ENCODE measurements around the gene CER1.

CER1 gene

GRCh38 chr9:14748373-14748772, 25.8 kb upstream of the CER1 start:
- no peak overlapping the region for H3K9ac ChIP-seq (ENCODE audit: low read length)
- no peaks in the 10 kb centered on the region for H3F3A ChIP-seq (ENCODE audit: insufficient read depth, low read length)
- H3K27ac ChIP-seq (ENCODE audit: low read depth, low read length, poor library complexity, severe bottlenecking): no peak overlapping the region
- H3K27me3 ChIP-seq (ENCODE audit: insufficient read depth, low read length): no peaks in the 10 kb centered on the region
- H4K20me1 ChIP-seq (ENCODE audit: insufficient read depth, low read length): no peaks in the 10 kb centered on the region
- H3K4me1 ChIP-seq (ENCODE audit: insufficient read depth, low read length, severe bottlenecking): no peaks in the 10 kb centered on the region
- no peaks in the 10 kb centered on the region for H3K9me2 ChIP-seq (ENCODE audit: low read depth, low read length)
- H3K4me3 ChIP-seq (ENCODE audit: low read depth, low read length, poor library complexity, severe bottlenecking): no peak overlapping the region
- TF ChIP-seq, protein P1, sequence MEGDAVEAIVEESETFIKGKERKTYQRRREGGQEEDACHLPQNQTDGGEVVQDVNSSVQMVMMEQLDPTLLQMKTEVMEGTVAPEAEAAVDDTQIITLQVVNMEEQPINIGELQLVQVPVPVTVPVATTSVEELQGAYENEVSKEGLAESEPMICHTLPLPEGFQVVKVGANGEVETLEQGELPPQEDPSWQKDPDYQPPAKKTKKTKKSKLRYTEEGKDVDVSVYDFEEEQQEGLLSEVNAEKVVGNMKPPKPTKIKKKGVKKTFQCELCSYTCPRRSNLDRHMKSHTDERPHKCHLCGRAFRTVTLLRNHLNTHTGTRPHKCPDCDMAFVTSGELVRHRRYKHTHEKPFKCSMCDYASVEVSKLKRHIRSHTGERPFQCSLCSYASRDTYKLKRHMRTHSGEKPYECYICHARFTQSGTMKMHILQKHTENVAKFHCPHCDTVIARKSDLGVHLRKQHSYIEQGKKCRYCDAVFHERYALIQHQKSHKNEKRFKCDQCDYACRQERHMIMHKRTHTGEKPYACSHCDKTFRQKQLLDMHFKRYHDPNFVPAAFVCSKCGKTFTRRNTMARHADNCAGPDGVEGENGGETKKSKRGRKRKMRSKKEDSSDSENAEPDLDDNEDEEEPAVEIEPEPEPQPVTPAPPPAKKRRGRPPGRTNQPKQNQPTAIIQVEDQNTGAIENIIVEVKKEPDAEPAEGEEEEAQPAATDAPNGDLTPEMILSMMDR (IDR thresholded peaks at IDR 0.05; ENCODE audit: low read length): no peak
- no peak for TF ChIP-seq EZH2 (IDR thresholded peaks at IDR 0.05; ENCODE audit: borderline replicate concordance, low read length)
- H3K4me2 ChIP-seq (ENCODE audit: low read length): no peak overlapping the region
- no peaks in the 10 kb centered on the region for H3K9me3 ChIP-seq (ENCODE audit: low read length)
- no peaks in the 10 kb centered on the region for H3K79me2 ChIP-seq (ENCODE audit: insufficient read depth, low read length)
- no peaks in the 10 kb centered on the region for H3K36me3 ChIP-seq (ENCODE audit: insufficient read depth, low read length)
- no peak overlapping the region for H2AFZ ChIP-seq (ENCODE audit: low read length)

DNA sequence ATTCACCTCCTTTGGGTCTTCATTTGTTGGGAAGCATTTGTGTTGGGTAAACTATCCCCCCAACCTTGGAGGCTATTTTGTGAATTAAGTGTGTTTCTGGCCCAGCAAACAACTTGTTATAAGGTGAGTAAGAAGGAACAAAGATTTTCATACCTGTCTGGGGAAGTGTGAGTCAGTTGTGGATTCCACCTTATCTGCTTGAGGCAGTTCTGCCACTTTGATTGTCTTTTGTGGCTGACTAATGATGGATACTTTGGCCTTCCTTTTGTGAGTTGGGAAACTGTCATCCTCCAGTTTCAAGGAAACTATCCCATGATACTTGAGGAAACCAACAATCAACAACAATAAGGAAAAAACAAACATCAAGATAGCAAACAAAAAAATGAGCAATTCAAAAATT, 24.6 kb upstream of the CER1 start:
- no peaks in the 10 kb centered on the region for H3K36me3 ChIP-seq (ENCODE audit: insufficient read depth, low read length)
- H3K79me2 ChIP-seq (ENCODE audit: insufficient read depth, low read length): no peaks in the 10 kb centered on the region
- H3K9ac ChIP-seq (ENCODE audit: low read length): no peak overlapping the region
- H3F3A ChIP-seq (ENCODE audit: insufficient read depth, low read length): no peaks in the 10 kb centered on the region
- no peaks in the 10 kb centered on the region for H4K20me1 ChIP-seq (ENCODE audit: insufficient read depth, low read length)
- H3K27ac ChIP-seq (ENCODE audit: low read depth, low read length, poor library complexity, severe bottlenecking): no peak overlapping the region
- no peaks in the 10 kb centered on the region for H3K9me3 ChIP-seq (ENCODE audit: low read length)
- no peaks in the 10 kb centered on the region for H3K9me2 ChIP-seq (ENCODE audit: low read depth, low read length)
- no peak overlapping the region for H3K4me3 ChIP-seq (ENCODE audit: low read depth, low read length, poor library complexity, severe bottlenecking)
- no peaks in the 10 kb centered on the region for H3K4me1 ChIP-seq (ENCODE audit: insufficient read depth, low read length, severe bottlenecking)
- TF ChIP-seq, protein P1 (IDR thresholded peaks at IDR 0.05; ENCODE audit: low read length): no peak
- TF ChIP-seq EZH2 (IDR thresholded peaks at IDR 0.05; ENCODE audit: borderline replicate concordance, low read length): no peak
- H2AFZ ChIP-seq (ENCODE audit: low read length): no peak overlapping the region
- no peaks in the 10 kb centered on the region for H3K27me3 ChIP-seq (ENCODE audit: insufficient read depth, low read length)
- H3K4me2 ChIP-seq (ENCODE audit: low read length): no peak overlapping the region

DNA sequence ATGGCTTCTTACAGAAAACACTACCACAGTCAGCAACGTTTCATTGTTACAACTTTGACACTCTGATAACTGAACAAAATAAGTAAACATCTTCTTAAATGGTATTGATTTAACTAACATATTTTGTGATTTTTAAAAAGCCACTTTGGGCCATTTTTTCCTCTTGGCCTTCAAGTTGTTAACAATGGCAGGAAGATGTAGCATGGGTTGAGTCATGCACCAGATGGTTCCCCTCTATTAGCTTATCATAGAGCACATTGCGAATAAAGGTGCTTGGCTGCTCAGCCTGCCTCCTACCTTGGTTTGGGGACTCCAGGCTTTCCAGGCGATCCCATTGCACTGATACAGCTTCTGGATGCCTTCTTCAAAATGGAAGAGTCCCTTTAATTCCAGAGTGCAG, 24.1 kb upstream of the CER1 start:
- Histone ChIP-seq H2AFZ (ENCODE audit: low read length) (no peak overlapping the region), H3K9ac (ENCODE audit: low read length) (no peak overlapping the region), H3K27me3 (ENCODE audit: insufficient read depth, low read length) (no peaks in the 10 kb centered on the region), H3K9me3 (ENCODE audit: low read length) (no peaks in the 10 kb centered on the region), H3F3A (ENCODE audit: insufficient read depth, low read length) (no peaks in the 10 kb centered on the region), H3K9me2 (ENCODE audit: low read depth, low read length) (no peaks in the 10 kb centered on the region), H3K79me2 (ENCODE audit: insufficient read depth, low read length) (no peaks in the 10 kb centered on the region), H3K4me1 (ENCODE audit: insufficient read depth, low read length, severe bottlenecking) (no peaks in the 10 kb centered on the region), H4K20me1 (ENCODE audit: insufficient read depth, low read length) (no peaks in the 10 kb centered on the region), H3K4me3 (ENCODE audit: low read depth, low read length, poor library complexity, severe bottlenecking) (no peak overlapping the region), H3K36me3 (ENCODE audit: insufficient read depth, low read length) (no peaks in the 10 kb centered on the region), H3K27ac (ENCODE audit: low read depth, low read length, poor library complexity, severe bottlenecking) (no peak overlapping the region), H3K4me2 (ENCODE audit: low read length) (no peak overlapping the region)
- TF ChIP-seq EZH2 (IDR thresholded peaks at IDR 0.05; ENCODE audit: borderline replicate concordance, low read length): no peak
- TF ChIP-seq, protein P1 (IDR thresholded peaks at IDR 0.05; ENCODE audit: low read length): no peak
